HepG2 (cell line): Measurements from ENCODE around the gene MGAT1. TPM values are rescaled to one million over a fixed set of nuclear protein-coding genes. Genes with fewer than 3 reads are reported as not detected.

Experiments used
- ARNT2 ChIP-seq: sonication (generic); formaldehyde crosslinking; IDR thresholded peaks from 2 replicates; pipeline ENCODE4 v1.8.0; 2022; ENCODE audit warnings: mild to moderate bottlenecking, low read depth, missing genetic modification reagents, moderate library complexity
- IRF9 ChIP-seq: sonication (generic); formaldehyde crosslinking; IDR thresholded peaks from 2 replicates; pipeline ENCODE4 v1.8.0; 2022; ENCODE audit warnings: missing genetic modification reagents, mild to moderate bottlenecking, borderline replicate concordance
- MTF1 ChIP-seq: sonication (generic); formaldehyde crosslinking; IDR thresholded peaks from 2 replicates; pipeline ENCODE4 v1.5.0; 2020; ENCODE audit warnings: missing genetic modification reagents
- MXI1 ChIP-seq: IDR thresholded peaks from 3 replicates; pipeline ENCODE4 v1.6.1; 2012; ENCODE audit warnings: low read depth, low read length, inconsistent platforms, borderline replicate concordance
- PLSCR1 ChIP-seq: sonication (generic); formaldehyde crosslinking; IDR thresholded peaks from 2 replicates; pipeline ENCODE4 v1.5.0; 2020; ENCODE audit warnings: missing genetic modification reagents, mild to moderate bottlenecking, borderline replicate concordance
- SRY ChIP-seq: sonication (generic); formaldehyde crosslinking; IDR thresholded peaks from 2 replicates; pipeline ENCODE4 v1.8.0; 2022; ENCODE audit warnings: mild to moderate bottlenecking, missing genetic modification reagents
- SSRP1 ChIP-seq: IDR thresholded peaks from 2 replicates; pipeline ENCODE4 v1.6.1; 2016; ENCODE audit warnings: control low read depth
- STAT5B ChIP-seq: sonication (generic); formaldehyde crosslinking; IDR thresholded peaks from 2 replicates; pipeline ENCODE4 v1.4.0; 2020; ENCODE audit warnings: missing genetic modification reagents
- TGIF2 ChIP-seq: IDR thresholded peaks from 2 replicates; pipeline ENCODE4 v1.6.1; 2016; ENCODE audit warnings: control low read depth, missing compliant biosample characterization
- ZC3H13 ChIP-seq: sonication (generic); formaldehyde crosslinking; IDR thresholded peaks from 2 replicates; pipeline ENCODE4 v1.8.1; 2023; ENCODE audit warnings: mild to moderate bottlenecking, missing genetic modification reagents, moderate library complexity
- ZMYM4 ChIP-seq: sonication (generic); formaldehyde crosslinking; IDR thresholded peaks from 2 replicates; pipeline ENCODE4 v1.8.1; 2023; ENCODE audit warnings: mild to moderate bottlenecking, missing genetic modification reagents
- ZNF235 ChIP-seq: sonication (generic); formaldehyde crosslinking; IDR thresholded peaks from 2 replicates; pipeline ENCODE4 v1.8.1; 2023; ENCODE audit warnings: mild to moderate bottlenecking, missing genetic modification reagents, borderline replicate concordance
- ZNF318 ChIP-seq: sonication (generic); formaldehyde crosslinking; IDR thresholded peaks from 2 replicates; pipeline ENCODE4 v1.4.0; 2020; ENCODE audit warnings: mild to moderate bottlenecking, missing genetic modification reagents
- ZNF331 ChIP-seq: sonication (generic); formaldehyde crosslinking; IDR thresholded peaks from 2 replicates; pipeline ENCODE4 v1.4.0; 2020; ENCODE audit warnings: missing genetic modification reagents
- ZNF598 ChIP-seq: sonication (generic); formaldehyde crosslinking; IDR thresholded peaks from 2 replicates; pipeline ENCODE4 v1.5.1; 2020; ENCODE audit warnings: mild to moderate bottlenecking, missing genetic modification reagents, borderline replicate concordance
- ZSCAN20 ChIP-seq: sonication (generic); formaldehyde crosslinking; IDR thresholded peaks from 2 replicates; pipeline ENCODE4 v1.4.0; 2020; ENCODE audit warnings: missing genetic modification reagents, mild to moderate bottlenecking, borderline replicate concordance
- ZSCAN31 ChIP-seq: sonication (generic); formaldehyde crosslinking; IDR thresholded peaks from 2 replicates; pipeline ENCODE4 v1.5.0; 2020; ENCODE audit warnings: low read depth, mild to moderate bottlenecking, missing genetic modification reagents
- polyA plus RNA-seq, 8 experiments: library from polyadenylated mRNA; depleted of rRNA in 3 of 8; stranded (reverse) in 7 of 8; unstranded in 1 of 8; fragments of >200 nt; fragmentation: Illumina TruSeq in 4 of 8; extraction: Trizol in 4 of 8; gene quantifications; 2 replicates each; pipeline versions ENCODE4 v1.2.1 to v1.2.3, GENCODE V29; 2011 to 2016; ENCODE audit warnings: low read depth in 4 of 8, missing spikeins in 1 of 8, mixed read lengths in 1 of 8; ENCODE audit not compliant: insufficient read depth in 1 of 8
- total RNA-seq, 5 experiments: library from RNA; depleted of rRNA; stranded (reverse); fragments of >200 nt; fragmentation: Illumina TruSeq; extraction: Trizol; gene quantifications; 2 replicates each; pipeline ENCODE4 v1.2.3, GENCODE V29; 2016; ENCODE audit warnings: low read depth in 1 of 5

MGAT1 gene
- total and polyA plus RNA-seq, 2 of the 13 experiments (the other 11 are each of a cell fraction or from before 2014, with no cell fraction given), result 50.1 to 55.3 TPM

GRCh38 chr5:180802325-180803180, at the start of gene MGAT1 (continued):
- no peak for TF ChIP-seq PLSCR1 (CRISPR knock-in tag)
- 0 out of 2 replicates have a peak, but pooled peaks have one; percentile 34 for TF ChIP-seq ZNF235 (CRISPR knock-in tag)
- no peak for TF ChIP-seq ZNF318 (CRISPR knock-in tag)
- TF ChIP-seq IRF9 (CRISPR knock-in tag), result peak; percentile 81; the same call in 1 of the 2 replicates
- 0 out of 2 replicates have a peak, but pooled peaks have one; percentile 19 for TF ChIP-seq ZSCAN20
- peak; percentile 70; the same call in 1 of the 3 replicates for TF ChIP-seq MXI1
- no peak for TF ChIP-seq STAT5B (CRISPR knock-in tag)
- no peak for TF ChIP-seq ZNF598
- TF ChIP-seq ZNF331 (CRISPR knock-in tag), result no peak
- peak; percentile 67; the same call in 1 of the 2 replicates for TF ChIP-seq ARNT2 (CRISPR knock-in tag)
- peak; percentile 42; the same call in 1 of the 2 replicates for TF ChIP-seq TGIF2 (CRISPR knock-in tag)
- TF ChIP-seq SSRP1 (CRISPR knock-in tag), result no peak
- TF ChIP-seq ZSCAN31 (CRISPR knock-in tag), result peak; percentile 66; the same call in 1 of the 2 replicates
- TF ChIP-seq ZC3H13 (CRISPR knock-in tag), result peak; percentile 77
- TF ChIP-seq ZMYM4, result 0 out of 2 replicates have a peak, but pooled peaks have one; percentile 27
- 0 out of 2 replicates have a peak, but pooled peaks have one; percentile 53 for TF ChIP-seq MTF1
- 0 out of 2 replicates have a peak, but pooled peaks have one; percentile 59 for TF ChIP-seq SRY (CRISPR knock-in tag)
